Left hindlimb (tissue), 1 donor: ENCODE results near the gene SS18.

Source experiments
- DNase-seq: peaks from one replicate; pipeline ENCODE4 v3.0.0-alpha.2; 2018

SS18 gene

GRCh38 chr18:25992566-25992965 is 97.8 kb downstream of the SS18 start:
- no peak for DNase-seq

DNA sequence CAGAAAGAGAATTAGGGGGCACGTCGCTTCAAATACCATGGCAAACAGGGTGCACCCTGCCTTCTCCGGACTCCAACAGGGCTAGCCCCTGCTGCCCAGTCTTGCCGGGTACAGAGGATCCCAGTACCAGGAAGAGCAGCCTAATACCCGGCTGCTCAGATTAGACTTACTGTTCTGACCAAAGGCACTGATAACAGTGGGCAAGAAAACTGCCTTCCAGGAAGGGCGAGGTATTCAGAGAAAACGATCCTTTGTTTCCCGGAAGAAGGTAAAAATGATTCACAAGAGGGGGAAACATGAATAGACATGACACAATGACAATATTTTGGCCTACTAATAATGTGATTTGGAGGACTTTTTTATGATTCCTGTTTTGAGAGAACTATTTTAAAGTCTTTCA is 99.9 kb downstream of the SS18 start:
- no peak for DNase-seq

- no peak for DNase-seq
Observed at GRCh38 chr18:25985707-25986394, 104.6 kb downstream of the SS18 start.

GRCh38 chr18:25983730-25984129 is 106.7 kb downstream of the SS18 start:
- DNase-seq = no peak

GRCh38 chr18:25982961-25983360 is 107.5 kb downstream of the SS18 start:
- DNase-seq = no peak

- DNase-seq = no peak
Observed at GRCh38 chr18:25982153-25982552, 108.3 kb downstream of the SS18 start.

DNA sequence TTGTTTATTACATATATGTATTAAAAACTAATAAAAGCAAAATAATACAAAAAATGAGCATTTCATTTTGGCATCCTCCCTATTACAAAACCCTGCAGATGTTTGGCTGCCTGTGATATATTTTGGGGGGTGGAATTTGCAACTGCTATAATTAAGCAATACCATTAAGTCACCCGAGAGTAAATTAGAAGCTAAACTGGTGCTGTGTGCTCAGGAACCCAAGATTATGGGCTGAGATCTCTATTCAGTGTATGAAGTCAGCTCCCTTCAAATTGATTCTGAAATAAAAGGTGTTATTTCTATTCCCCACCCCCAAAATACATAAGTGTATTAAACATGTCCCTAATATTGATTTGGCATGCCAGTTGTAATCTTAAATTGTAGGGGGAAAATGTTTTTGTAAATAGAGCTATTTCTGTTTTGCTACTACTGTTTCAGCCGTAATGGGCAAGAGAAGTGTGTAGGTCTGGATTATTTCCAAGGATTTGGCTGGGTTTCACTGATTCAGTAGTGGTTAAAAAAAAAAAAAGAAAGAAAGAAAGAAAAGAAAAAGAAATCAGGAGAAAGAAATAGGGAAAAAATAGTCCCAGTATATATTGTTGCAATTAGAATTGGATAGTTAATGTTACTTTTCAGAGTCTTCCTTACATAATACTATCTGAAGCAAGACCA is 110.9 kb downstream of the SS18 start:
- DNase-seq = no peak

DNA sequence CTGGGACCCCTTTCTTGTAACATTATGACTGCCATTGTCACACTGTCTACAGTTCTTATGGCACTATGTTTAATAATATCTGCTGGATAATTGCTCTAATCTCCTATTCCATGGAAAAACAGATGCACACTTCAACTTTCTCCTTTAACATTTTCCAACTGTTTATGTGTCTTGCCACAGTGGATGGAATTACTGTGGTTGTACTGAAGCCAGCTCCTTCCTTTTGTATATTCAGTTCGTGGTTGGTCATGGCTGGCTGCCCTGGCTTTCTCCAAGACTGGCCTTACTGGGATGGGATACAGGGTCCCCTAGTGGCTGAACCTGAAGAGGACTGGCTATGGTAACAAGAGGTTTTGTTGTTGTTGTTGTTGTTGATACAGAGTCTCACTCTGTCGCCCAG is 113.9 kb downstream of the SS18 start:
- peak; percentile 59 for DNase-seq

DNA sequence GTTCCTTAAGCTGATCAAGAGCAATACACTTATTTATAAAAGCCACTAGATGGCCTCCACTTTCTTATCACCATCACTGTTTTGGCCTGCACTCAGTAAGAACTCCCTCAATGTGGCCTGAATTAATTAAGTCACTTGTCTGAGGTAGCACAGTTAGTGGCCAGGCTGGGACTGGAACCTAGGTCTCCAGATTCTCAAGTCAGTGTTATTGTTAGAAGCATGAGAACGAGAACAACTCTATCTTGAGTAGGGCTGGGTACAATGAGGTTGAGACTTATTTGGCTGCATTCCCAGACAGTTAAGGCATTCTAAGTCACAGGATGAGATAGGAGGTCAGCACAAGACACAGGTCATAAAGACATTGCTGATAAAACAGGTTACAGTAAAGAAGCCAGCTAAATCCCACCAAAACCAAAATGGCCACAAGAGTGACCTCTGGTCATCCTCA is 115.8 kb downstream of the SS18 start:
- DNase-seq = no peak
